Activated T-cell treated with anti-CD3 and anti-CD28 coated beads, Interleukin-2, amount 50 U/mL, for 48 hours (primary cell): ENCODE data around the gene HES1.
A peak's percentile ranks its signal among the peaks of the same experiment; 100 is the strongest.

Source experiments
- DNase-seq, 2 experiments: peaks; one replicate each; pipeline ENCODE4 v3.0.0-alpha.2; 2020

Gene HES1

GRCh38 chr3:194102436-194102835 is 33.5 kb upstream of the HES1 start:
- DNase-seq = no peak

- no peak for DNase-seq
These were observed 32.4 kb upstream of the HES1 start for GRCh38 chr3:194103505-194103904.

- no peak for DNase-seq
These were observed 31.8 kb upstream of the HES1 start for GRCh38 chr3:194103983-194104751.

GRCh38 chr3:194105292-194105691 is 30.7 kb upstream of the HES1 start:
- no peak for DNase-seq

GRCh38 chr3:194107107-194107506 is 28.8 kb upstream of the HES1 start:
- DNase-seq = peak; percentile 43 to 49

GRCh38 chr3:194109192-194109863 is 26.6 kb upstream of the HES1 start:
- DNase-seq = no peak

GRCh38 chr3:194110483-194110882 is 25.5 kb upstream of the HES1 start:
- DNase-seq = no peak

- DNase-seq = no peak
These were observed 24.6 kb upstream of the HES1 start for GRCh38 chr3:194111336-194111735.

- DNase-seq = no peak
These were observed 23.5 kb upstream of the HES1 start for GRCh38 chr3:194112120-194113106.

GRCh38 chr3:194114123-194114522 is 21.8 kb upstream of the HES1 start:
- no peak for DNase-seq

GRCh38 chr3:194117104-194117845 is 18.7 kb upstream of the HES1 start:
- DNase-seq = no peak

- DNase-seq = no peak
These were observed 17.0 kb upstream of the HES1 start for GRCh38 chr3:194118920-194119319.

GRCh38 chr3:194119831-194120590 is 15.9 kb upstream of the HES1 start:
- no peak for DNase-seq

- no peak for DNase-seq
These were observed 14.9 kb upstream of the HES1 start for GRCh38 chr3:194120789-194121770.

- DNase-seq = no peak
These were observed 13.9 kb upstream of the HES1 start for GRCh38 chr3:194121891-194122631.

- no peak for DNase-seq
These were observed 12.2 kb upstream of the HES1 start for GRCh38 chr3:194123726-194124125.

GRCh38 chr3:194124193-194124592 is 11.8 kb upstream of the HES1 start:
- DNase-seq = no peak

- DNase-seq = no peak
These were observed 10.5 kb upstream of the HES1 start for GRCh38 chr3:194125442-194125841.

GRCh38 chr3:194126790-194127189 is 9.2 kb upstream of the HES1 start:
- no peak for DNase-seq
